GM19351 (cell line): ENCODE data around the gene NAA25.
"Not testable (repeated sequence)": the region's sequence is repeated elsewhere in the genome, so short reads cannot be mapped to it uniquely, and the experiment has no call there.

Source experiments
- ATAC-seq: cut with Tn5 transposase; IDR thresholded peaks from one replicate; pipeline ENCODE4 v1.9.1; 2021; ENCODE audit warnings: mild to moderate bottlenecking, moderate library complexity; ENCODE audit not compliant: unreplicated experiment

The NAA25 gene

DNA sequence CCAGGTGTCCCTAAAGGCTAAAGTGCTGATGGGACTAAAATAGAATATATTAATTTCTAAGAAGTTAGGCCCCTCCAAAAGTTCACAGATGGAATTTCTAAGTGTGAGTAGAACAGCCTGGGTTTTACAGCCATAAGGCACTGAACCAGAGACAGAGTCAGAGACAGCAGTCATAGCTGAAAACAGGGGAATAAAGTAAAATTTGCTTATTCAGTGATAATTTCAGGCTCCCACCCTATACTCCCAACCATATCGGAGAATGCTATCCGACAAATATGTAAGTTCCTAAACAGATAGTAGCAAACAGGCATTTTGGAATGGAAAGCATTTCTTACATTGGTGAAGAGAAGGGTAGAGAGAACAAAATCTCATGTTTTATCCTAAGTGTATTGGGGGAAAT is 45.3 kb downstream of the NAA25 start:
- ATAC-seq: no peak

DNA sequence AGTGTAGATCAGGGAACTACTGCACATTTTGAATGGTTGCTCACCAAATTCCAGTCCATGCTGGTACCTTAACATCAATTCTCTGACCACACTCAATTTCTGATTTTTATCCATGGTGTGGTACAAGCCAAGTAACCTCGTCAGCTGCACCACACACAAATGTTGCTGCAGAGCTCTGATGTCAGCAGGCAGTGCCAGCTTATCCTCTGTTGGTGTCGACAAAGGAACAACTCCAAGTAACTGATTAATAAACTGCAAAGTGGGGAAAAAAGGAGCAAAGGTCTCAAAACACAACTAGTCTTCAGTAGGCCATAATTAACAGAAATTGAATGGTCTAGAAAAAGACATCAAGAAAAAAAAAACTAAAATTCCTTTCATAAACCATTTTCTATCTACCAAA is 47.4 kb downstream of the NAA25 start:
- ATAC-seq: no peak

DNA sequence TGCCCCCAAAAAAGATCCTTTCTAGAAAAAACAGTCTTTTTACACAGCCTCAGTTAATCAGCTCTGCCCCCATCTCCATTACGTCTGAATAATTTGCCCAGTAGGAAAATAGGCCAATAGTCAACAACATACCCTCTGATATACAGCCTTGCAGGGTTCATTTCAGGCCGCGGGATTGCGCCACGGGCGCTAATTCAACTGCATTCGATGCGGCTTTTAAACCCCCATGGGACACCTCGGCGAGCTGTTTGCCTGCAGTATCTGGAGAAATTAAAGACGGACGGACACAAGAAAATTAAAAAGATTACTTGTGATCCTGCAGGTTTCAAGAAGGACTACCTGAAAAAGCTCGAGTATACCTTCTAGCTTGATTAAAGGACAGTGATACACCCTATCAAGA is 59.2 kb downstream of the NAA25 start:
- ATAC-seq: no peak

DNA sequence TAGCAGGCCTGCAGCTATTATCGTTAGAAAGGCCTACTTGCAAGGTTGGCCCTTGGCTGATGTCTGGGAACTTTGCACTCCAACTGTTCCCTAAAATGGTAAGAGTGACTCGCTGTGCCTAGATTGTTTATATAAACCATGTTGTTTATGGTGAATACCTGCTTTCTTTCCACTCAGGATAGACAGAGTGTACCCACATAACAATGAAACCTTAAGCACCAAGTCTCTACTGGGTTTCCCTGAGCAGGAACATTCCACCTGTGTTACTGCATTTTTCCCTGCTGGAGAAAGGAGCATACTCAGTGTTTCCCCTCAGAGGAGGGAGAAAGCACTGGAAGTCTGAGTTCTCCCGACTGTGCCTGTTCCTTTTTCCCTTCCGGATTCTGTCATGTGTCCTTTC is 62.6 kb downstream of the NAA25 start:
- ATAC-seq: no peak

DNA sequence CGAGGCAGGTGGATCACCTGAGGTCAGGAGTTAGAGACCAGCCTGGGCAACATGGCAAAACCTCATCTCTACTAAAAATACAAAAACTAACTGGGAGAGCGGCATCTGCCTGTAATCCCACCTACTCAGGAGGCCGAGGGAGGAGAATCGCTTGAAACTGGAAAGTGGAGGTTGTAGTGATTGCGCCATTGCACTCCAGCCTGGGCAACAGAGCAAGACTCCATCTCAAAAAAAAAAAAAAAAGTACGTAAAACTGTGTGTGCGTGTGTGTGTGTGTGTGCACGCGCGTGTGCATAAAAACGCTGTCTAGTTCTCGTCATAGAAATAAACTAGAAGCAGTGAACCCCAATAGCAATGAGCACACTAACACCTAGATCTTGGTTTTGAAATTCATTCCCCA is 72.0 kb downstream of the NAA25 start:
- ATAC-seq: not testable (repeated sequence)

DNA sequence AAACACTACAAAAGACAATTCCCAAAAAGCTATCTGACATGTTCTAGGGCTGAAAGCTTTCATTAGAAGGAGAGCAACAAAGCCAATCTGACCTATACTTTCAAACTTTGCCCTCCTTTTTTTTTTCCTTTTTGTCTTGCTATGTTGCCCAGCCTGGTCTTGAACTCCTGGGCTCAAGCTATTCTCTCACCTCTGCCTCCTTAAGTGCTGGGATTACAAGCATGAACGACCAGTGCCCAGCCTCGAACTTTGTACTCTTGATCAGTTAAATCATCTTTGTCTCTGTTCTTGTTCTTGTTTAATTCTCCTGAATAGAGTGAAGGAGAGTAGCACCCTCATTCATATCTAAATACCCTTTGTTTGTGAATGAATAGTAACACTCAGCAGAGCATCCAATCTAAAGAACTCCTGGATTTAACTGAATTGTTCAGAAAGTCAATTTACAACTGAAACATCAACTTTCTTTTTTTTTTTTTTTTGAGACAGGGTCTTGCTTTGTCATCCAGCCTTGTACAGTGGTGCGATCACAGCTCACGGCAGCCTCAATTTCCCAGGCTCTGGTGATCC is 73.3 kb downstream of the NAA25 start:
- ATAC-seq: no peak

DNA sequence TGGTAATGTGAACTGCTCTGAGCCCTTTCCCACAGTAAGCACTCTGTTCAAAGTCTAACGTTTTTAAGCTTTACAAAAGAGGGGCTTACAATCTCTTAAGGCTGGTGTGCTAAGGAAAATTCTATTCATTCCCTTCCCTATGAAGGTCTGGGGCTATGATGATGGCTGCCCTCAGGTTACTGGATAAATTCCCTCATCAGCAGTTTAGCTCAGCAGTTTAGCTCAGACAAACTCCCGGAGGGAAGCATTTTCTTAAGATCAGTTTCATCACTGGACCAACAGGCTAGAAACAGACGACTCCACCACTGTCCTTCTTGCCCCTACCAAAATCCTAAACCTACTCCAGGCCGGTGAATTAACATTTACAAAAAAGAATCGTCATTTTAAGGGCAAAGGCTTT is 76.3 kb downstream of the NAA25 start:
- ATAC-seq: no peak

DNA sequence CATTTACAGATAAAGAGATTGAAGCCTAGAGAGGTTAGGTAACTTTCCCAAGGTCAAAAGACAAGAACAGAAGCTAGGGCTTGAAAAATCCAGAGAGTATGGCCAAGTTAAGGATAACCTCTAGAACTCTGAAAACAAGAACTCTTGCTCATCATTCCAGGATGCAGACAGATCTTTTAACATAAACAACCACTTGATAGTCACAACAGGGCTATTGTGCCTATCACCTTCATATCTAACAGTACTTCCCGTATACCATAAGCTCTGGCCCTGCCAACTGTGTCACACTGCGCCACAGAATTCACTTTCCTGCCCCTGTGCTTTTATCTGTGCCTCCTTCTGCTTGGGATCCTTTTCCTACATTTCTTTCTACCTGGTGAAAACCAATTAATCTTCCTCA is 77.1 kb downstream of the NAA25 start:
- no peak for ATAC-seq

DNA sequence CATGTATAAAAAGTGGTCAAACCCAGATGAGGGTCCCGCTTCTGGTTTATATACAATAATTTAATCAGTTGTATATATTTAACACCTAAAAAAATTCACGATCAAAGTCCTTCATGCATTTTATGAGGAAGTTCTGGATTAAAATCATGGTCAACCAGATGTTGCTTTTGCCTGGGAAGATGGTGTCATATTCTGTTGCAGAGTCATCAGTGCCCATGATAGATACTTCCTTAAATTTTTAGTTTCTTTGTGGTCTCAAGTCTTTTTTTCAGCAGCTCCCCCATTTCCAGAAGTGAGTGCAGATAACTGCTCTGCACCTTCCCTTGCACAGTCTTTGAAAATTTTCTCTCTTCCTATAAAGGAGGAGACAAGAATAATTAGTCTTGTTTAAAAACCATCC is 79.3 kb downstream of the NAA25 start:
- no peak for ATAC-seq

DNA sequence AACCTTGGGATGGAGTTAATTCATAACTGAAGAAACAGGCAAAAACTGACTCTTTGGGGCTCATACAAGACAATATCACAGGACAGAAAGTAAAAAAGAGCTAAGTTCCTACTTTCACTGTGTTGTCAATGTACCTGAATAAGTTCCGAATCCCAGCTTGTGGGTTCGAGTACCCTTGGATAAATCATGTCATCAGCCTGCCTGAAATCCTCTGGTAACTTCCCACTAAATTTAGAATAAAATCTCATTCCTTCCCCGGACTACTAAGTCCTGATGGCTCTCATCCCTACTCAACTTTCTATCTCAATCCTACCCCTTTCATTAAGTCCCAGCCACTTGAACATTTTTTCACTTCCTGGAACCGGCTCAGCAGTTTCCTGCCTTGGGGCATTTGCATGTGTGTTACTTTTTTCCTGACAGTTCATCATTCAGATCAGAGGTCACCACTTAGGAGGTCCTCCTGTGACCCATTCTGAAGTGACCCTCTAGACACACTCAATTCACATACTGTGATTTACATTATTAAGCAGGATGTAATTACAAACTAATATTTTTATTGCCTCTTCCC is 82.7 kb downstream of the NAA25 start:
- no peak for ATAC-seq

DNA sequence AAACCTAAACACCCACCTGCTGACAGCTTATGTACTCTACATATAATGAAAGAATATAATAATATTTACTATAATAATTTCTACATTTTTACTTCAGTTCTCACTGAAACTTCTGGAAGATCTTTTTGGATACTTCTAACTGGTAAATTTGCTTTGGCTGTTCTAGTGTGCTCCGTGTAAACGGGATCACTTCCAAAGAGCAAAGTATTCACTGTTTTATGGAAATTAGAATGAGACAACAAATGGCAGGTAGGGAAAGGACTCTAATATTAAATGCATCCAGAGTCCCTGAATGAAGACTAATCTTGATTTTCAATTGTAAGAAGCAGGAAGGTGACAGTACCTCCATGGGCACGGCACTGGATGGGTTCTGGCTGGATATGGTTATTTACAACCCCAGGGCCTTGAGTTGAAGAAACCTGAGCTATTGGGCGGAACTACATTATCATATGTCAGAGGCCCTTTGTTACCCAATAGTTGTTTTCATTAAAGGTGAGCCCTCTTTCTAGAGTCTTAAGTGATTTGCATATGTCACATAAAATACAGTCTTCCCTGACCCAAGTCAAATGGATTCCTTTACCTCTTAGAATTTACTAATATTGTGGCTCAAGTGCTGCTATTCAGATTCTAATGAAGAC is 84.7 kb downstream of the NAA25 start:
- no peak for ATAC-seq

DNA sequence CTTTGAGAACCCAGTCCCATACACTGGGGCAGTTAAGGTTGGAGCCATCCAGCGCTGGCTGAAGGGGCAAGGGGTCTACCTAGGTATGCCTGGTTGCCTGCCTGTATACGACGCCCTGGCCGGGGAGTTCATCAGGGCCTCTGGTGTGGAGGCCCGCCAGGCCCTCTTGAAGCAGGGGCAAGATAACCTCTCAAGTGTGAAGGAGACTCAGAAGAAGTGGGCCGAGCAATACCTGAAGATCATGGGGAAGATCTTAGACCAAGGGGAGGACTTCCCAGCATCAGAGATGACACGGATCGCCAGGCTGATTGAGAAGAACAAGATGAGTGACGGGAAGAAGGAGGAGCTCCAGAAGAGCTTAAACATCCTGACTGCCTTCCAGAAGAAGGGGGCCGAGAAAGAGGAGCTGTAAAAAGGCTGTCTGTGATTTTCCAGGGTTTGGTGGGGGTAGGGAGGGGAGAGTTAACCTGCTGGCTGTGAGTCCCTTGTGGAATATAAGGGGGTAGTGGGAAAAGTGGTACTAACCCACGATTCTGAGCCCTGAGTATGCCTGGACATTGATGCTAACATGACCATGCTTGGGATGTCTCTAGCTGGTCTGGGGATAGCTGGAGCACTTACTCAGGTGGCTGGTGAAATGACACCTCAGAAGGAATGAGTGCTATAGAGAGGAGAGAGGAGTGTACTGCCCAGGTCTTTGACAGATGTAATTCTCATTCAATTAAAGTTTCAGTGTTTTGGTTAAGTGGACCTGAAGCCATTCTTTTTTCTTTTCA is 86.2 kb downstream of the NAA25 start:
- no peak for ATAC-seq

DNA sequence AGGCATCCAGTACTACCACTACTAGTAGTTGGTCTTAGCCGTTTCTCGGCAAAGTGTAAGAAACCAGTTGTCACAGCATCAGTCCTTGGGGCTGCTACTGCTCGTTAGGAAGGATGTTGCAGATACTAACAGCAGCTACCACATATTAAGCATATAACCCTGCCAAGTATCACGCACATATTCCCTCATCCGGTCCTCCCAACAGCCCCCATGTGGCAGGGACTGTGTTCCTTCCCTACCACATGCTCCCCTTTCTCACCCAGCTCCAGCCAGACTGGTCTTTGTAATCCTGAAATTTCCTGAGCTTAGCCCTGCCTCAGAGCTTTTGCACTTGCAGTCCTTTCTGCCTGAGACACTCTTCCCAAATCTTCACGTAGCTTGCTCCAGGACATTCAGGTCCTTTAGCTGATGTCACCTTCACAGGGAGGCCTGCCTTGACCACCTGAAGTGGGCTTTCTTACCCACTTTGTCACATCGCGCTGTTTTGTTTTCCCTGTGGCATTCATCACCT is 87.6 kb downstream of the NAA25 start:
- no peak for ATAC-seq

DNA sequence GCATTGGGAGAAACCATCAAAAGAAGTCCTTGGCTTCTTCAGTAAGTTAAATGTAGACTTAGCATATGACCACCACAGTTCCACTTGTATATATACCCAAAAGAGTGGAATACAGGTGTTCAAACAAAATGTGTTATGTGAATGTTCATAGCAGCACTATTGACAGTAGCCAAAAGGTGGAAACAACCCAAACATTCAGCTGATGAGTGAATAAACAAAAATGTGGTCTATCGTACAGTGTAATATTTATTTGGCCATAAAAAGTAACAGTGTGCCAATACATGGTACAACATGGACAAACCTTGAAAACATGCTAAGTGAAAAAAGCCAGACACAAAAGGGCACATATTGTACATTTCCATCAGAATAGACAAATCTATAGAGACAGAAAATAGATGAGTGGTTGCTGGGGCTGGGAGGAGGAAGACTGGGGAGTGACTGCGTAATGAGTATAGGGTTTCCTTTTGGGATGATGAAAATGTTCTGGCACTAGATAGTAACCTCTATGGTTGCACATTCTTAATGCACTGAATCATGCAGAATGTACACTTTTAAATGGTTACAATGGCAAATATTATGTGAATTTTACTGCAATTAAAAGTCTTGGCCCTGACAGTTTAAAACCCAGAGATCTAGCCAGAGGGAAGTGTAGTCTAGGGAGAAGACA is 89.9 kb downstream of the NAA25 start:
- ATAC-seq: no peak

DNA sequence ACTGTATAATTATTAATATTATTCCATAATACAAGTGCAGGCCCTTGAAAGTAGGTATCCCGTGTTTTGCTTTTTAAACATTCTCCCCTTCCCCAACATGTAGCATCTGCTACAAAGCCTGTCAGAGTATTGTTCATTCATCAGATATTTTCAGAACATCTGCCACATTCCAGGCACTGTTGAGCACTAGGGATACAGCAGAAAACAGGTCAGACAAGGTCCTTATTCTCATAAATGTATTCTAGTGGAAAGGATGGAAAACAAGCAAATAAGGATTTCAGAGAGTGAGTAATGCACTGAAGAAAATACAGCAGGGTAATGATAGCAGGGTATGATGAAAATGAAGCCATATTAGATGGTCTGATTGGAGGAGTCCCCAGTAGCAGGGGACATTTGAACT is 91.5 kb downstream of the NAA25 start:
- no peak for ATAC-seq

DNA sequence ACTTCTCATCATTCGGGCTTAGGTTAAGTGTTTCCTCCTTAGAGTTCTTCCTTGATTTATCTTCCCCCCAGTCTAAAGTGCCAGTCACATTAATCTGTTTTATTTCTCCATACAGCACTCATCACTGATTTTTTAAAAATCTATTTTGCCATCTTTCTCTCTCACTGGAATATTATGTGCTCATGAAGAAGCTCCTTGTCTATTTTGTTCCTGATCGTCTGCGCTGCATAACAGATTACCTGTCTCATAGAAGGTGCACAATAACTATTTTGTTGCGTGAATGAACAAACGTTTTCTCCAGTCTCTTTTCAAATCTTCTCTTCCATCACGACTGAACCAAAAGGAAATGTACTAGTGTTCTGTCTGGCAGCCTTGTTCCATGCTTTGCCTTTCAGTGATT is 92.6 kb downstream of the NAA25 start:
- ATAC-seq: no peak

DNA sequence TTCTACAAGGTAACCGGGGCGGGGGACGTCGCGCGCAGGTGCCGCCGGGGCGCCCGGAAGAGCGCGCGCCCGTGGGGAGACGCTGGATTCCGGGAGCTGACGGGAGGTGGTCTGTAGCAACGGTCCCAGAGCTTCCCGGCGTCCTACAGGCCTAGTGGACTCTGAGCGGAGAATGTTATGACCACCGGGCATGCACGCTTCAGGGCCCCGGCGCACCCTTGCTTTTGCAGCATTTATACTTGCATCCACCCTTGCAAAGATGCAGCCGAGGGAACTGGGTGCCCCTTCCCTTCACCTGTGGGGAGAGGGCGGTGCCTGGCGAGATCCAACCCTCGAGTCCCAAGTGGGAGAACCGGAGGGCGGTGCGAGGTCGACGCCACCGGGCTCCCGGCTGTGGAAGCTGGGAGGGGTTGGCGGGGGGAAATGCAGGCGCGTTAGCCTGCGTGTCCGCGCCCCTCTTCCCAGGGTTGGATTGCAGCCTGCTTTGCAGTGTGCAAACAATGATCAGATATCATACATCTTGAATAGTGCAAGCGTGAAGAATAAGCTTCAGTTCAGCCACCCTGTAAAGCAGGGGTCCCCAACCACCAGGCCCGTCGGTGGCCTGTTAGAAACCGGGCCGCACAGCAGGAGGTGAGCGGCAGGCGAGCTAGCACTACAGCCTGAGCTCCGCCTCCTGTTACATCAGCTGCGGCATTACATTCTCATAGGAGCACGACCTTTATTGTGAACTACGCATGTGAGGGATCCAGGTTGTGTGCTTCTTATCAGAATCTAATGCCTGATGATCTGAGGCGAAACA is 94.8 kb downstream of the NAA25 start:
- ATAC-seq: peak; percentile 32

DNA sequence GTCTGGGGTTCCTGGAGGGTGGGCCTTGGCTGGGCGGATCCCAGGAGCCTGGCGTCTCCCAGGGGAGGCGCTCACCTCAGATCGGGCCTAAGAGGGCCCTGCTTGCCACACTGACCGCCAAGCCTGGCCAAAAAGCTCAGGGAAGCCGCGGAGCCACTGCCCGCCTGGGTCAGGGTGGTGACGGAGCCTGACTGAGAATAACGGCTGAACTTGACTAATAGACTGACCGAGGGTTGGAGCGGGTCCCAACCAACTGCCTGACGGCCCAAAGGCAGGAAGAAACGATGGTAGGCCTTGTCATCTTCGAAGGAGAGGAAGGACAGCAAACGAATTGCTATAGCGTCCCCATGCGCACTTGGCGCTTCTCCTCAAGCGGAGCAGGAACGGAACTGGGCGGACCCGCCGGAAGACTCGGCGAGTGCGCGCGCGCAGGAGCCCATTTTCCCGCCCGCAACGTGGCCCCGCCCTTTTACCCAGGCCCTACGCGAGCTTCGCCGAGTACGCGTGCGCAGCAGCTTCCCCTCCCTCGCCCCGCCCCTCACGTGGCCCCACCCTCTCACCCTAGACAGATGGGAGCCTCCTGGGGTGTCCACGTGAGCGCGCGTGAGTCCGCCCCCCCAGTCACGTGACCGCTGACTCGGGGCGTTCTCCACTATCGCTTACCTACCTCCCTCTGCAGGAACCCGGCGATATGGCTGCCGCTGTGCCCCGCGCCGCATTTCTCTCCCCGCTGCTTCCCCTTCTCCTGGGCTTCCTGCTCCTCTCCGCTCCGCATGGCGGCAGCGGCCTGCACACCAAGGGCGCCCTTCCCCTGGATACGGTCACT is 95.6 kb downstream of the NAA25 start, which contains the start of the genes ERP29 and TMEM116:
Gene ERP29, plus strand, starts transcription at position 652 of the 826 bp plus-strand sequence. Its CDS starts 40 bp downstream, at position 692.
Gene TMEM116, minus strand, starts transcription at position 391 of the 826 bp plus-strand sequence. CDS start 7,895 bp downstream, outside the sequence.
- peak; percentile 58 for ATAC-seq

DNA sequence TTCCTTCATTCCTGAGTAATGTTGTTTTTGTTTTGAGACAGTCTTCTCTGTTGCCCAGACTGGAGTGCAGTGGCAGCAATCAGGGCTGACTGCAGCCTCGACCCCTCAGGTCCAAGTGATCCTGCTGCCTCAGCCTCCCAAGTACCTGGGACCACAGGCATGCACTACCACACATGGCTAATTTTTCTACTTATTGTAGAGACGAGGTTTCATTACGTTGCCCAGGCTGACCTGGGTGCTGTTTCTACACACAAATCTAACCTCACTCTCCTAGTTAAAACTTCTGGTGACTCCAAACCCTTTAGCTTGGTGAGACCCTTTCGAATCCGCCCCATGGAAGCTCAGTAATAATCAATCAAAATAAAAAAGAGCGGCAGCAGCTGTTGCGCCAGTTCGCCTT is 96.9 kb downstream of the NAA25 start:
- no peak for ATAC-seq
